Activated CD4-positive, CD25-positive, alpha-beta regulatory T cell treated with anti-CD3 and anti-CD28 coated beads, Interleukin-2, amount 50 U/mL, for 72 hours (primary cell): ENCODE results near the gene AHCYL1.
"Not testable (repeated sequence)": the region's sequence is repeated elsewhere in the genome, so short reads cannot be mapped to it uniquely, and the experiment has no call there.

Experiments used
- DNase-seq: peaks from one replicate; pipeline ENCODE4 v3.0.0; 2021

The AHCYL1 gene

DNA sequence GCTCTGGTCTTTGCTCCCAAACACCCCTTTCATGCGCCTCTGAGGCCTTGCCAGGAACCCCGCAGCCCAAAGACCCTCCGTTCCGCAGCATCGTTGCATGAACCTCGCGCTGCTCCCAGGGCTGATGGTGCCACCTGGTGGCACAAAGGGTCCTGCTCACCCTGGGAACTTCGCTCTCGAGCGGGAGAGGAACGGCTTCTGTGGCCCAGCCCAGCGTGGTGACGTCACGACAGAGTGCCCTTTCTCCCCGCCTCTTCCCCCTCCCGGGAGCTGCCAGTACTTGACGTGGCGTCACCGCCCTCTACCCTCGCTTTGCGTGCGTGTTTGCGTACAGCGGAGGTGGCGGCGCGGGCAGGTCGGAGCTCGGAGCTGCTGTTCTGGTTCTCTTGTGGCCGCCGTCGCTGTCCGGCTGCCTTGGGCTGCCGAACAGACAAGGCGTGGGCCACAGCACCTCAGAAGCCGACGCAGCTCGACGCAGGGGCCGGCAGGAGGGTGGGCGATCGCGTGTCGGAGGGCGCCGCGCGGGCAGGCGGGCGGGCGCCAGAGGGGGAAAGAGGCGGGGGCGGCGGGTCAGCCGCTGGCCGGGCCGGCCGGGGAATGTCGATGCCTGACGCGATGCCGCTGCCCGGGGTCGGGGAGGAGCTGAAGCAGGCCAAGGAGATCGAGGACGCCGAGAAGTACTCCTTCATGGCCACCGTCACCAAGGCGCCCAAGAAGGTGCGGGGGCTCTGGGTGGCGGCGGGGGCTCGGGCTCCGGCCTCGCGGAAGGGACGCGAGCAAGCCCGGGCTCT lies at the start of gene AHCYL1:
Gene AHCYL1 (plus strand): TSS at position 310 of the 791 bp plus-strand sequence. CDS start 288 bp downstream, at position 598.
- DNase-seq, result peak; percentile 99

DNA sequence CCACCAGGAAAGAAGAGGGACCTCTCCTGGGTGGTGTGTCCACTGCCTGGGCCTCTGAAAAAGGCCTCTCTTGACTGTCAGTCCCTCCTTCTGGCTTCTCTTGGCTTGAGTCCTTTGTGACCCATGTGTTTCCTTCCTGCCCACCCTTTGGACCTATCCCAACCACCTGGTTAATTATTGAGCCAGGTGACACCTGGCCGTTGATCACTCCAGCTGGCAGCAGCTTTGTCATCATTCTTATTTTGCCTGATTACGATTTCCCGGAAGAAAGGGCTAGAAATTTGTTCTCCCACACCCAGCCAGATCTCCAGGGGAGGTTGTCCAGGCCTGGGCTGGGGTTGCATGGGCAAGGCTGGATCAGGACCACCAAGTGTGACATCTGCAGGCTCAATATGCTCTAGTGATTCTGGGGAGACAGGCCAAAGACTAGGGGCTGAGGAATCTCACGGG lies 49.1 kb upstream of the AHCYL1 start:
- DNase-seq, result no peak

DNA sequence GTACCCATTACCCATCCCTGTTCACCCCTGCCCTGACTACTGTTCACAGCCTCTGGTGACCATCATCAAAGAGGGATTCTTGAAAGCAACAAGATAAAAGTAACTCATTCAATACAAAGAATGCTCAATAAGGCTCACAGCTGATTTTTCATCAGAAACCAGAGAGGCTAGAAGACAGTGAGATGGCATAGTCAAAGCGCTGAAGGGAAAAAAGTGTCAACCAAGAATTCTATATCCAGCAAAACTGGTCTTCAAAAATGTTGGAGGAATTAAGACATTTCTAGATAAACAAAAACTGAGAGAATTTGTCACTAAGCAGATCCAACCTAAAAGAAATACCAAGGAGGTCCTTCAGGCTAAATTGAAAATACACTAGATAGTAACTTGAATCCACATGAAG lies 46.8 kb upstream of the AHCYL1 start:
- no peak for DNase-seq

DNA sequence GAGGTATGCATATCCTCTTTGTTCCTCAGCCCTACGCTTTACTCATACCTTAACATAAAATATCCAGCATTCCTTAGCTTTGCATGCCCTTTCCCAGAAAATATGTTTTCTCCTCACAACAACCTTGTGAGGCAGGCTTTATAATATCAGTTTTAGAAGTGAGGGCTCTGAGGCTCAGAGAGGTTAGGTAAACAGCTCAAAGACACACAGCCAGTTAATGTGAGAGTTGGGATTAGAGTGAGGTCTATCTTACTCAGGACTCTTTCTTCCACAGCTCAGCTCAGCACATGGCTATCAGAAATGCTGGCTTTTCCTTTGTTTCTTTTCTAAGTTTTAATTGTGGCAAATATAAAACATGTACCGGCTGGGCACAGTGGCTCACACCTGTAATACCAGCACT lies 46.0 kb upstream of the AHCYL1 start:
- DNase-seq, result no peak

DNA sequence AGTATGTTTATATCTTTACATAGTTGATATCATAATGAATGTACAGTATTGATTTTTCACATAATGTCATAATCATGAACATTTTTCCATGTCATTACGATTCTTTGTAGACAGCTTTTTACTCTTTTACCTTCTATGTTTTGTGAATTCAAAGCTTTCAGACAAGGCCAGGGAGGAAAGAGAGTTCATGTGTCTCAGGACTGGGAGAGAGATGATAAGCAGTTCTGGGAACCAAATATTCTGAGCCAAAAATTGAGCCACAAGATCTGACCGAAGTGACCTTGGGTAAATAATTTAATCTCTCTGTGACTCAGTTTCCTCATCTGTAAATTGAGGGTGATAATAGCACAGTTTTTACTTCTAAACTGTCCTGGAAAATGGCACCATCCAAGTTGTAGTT lies 42.1 kb upstream of the AHCYL1 start:
- DNase-seq, result no peak

DNA sequence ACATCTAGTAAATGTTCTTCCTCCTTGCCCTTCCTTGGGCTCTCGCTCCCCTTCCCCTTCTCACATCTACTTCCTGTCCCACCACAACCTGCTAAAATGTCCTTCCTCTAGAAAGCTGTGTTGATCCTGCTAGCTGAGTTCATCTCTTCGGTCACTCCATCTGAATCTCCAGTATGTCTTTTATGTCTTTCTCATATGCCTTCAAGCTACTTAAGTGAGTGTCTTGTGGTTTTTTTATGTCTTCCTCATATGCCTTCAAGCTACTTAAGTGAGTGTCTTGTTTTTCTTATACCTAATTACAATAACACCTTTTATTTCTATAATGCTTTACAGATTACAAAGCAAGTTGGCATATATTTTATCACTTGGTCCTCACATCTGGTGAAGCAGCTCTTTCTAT lies 40.0 kb upstream of the AHCYL1 start:
- no peak for DNase-seq

DNA sequence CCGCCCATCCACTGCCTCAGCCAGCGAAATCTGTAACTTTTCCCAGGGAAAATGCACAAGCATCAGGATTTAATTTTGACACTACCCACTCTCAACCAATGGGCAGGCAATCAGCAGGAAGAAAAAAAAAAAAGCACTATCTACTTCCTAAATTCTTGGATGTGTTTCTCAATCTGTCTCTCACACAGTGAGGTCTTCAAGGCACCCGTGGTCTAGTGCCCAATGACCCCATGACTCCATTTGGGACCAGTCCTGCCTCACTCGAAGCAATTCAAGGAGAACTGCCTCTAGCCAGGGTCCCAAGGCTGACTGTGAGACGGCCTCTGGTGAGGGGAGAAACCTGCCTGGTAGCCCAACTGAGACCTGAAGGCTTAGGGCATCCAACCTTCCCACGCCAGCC lies 38.1 kb upstream of the AHCYL1 start:
- no peak for DNase-seq

DNA sequence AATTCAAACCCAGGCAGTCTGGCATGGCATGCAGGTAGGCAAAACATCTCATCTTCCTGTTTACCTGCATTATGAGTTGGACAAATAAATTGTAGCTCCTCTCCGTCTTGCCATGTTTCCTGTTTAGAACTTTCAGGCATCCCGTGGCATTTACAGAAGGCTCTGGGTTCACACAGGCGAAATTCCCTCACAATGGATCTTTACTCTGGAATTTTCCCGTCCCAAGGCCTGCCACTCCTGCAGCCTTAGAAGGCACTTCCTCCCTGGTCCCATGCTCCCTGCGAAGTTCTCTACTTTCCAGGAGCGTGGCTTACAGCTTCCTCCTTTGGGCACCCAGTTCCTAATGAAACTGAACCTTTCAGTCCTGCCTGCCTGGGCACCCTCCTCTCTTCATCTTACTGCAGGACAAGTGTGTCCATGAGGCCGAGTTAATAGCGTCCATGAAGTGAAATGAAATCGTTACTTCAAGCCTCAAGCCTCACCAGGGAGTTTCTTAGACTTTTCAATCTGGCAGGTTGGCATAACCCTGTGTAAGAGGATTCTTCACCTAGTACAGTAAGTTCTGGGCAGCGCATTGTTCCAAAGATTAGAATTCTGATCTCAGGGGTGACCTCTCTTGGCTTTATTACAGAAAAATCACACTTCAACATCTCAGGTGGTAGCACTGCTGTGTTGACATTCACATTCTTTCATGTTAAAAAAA lies 36.8 kb upstream of the AHCYL1 start:
- DNase-seq, result no peak

DNA sequence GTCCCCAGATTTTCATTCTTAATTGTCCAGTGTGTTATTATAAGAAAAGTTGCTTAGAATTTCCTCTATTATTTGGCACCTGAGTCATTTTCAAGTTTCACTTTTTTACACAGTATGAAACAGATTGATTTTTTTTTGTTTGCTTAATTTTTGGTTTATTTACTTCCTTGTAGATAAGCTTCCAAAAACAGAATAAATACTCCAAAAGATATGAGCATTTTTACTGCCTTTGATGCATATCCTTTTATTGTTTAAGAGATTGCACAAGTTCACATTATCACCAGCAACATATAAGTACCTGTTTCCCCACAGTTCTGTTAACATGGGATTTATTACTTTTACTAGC lies 36.3 kb upstream of the AHCYL1 start:
- DNase-seq, result no peak

DNA sequence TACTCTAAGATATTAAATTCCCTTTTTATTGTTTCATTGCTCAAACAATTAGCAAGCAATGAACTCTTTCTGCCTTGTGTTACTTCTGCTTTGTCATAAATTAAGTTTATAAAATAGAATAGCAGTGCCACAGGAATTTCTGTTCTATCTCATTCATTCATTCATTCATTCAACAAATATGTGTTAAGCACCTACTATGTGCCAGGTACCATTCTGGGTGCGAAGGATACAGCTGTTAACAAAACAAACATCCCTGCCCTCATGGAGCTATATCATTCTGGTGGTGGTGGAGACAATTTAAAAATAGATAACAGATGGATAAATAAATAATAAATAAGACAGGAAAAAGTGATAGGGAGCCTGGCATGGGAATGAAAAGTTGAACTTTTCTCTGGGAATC lies 34.5 kb upstream of the AHCYL1 start:
- DNase-seq, result no peak

DNA sequence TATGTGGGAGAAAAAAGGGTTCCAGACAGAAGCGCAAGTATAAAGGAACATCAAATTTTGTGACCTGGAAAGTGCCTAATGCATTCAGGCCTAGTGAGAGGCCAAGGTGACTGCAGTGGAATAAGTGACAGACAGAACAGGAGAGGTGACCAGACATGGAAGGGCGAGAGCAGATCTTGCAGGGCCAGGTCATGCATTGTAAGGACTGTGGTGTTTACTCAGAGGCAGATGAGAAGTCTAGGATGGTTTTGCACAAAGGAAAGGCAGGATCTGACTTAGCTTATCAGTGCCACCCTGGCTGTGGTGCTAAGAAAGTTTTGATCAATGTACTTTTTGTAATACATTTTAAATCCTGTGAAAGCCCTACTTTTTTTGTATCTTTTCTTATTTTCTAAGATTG lies 34.1 kb upstream of the AHCYL1 start:
- DNase-seq, result no peak

DNA sequence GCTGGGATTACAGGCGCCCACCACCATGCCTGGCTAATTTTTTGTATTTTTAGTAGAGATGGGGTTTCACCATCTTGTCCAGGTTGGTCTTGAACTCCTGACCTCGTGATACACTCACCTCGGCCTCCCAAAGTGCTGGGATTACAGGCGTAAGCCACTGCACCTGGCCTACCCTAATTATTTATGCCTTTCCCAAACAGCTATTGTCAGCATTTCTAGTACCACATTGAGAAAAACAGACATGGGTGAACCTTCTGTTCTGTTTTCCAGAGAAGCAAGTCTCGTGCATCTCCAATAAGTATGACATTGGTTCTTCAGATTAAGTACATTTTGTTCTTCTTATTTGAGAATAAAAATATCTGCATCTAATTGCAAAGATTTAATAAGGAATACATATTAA lies 33.1 kb upstream of the AHCYL1 start:
- DNase-seq, result not testable (repeated sequence)

DNA sequence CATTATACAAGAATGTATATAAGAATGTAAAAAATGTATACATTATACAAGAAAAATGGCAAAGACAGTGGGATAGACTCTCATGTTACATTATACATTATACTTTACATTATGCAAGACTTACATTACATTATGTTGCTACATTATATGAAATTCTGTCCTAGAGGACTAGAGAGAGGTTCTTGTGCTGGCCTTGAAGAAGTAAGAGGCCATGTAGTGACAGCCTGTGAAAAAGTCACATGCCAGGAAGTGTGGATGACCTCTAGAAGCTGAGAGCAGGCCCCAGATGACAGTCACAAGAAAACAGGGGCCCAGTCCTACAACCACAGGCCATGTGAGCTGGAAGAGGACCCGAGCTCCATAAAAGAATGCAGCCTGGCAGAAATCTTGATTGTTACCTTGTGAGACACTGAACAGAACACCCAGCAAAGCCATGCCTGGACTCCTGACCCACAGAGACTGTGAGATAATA lies 30.5 kb upstream of the AHCYL1 start:
- DNase-seq, result no peak

DNA sequence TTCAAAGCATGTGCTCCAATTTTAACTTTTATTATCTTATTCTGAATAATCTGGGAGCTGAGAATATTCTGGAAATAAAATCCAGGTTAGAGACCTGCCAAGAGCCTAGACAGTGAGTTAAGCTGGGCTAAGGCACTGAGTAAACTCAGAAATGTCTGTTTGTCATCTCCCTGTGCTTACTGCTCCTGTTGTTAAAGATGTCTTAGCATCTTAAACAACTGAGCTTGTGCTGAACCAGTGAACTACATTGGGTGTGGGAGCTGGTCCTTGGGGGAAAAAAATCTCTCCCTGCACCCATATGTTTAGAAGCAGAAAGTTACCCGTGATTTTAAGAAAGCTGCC lies 25.0 kb upstream of the AHCYL1 start:
- DNase-seq, result no peak

DNA sequence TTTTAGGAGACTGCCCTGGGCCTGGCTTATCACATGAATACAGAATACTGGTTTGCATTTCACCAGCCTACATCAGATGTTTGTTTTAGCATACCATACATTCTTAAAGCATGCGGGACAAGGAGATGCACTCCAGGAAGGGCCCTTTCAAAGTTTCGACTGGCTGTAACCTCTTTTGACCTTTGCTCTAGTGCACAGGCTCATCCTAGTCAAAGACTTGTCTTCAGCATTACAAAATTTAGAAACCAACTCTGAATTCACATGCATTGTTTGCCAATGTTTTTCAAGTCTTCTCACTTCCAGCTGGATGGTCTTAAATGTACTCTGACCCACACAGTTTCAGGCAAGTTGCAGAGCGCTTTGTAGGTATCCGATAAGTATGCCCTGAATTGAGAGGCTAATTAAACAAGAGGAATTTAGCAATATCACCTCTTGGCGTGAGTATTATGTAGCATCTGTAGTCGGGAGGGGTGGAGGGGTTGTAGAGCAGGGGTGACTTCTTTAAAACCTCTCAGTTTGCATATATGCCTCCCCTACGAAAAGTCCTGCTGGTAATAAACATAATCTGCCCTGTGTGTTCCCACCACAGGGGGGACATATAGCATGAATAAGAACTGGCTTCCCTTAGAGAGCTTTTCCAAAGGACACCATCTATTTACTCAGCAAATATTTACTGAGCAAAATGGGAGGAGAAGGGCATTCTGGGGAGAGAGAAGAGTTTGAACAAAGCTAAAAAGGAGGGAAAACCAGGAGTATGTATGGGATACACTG lies 24.4 kb upstream of the AHCYL1 start:
- DNase-seq, result no peak

DNA sequence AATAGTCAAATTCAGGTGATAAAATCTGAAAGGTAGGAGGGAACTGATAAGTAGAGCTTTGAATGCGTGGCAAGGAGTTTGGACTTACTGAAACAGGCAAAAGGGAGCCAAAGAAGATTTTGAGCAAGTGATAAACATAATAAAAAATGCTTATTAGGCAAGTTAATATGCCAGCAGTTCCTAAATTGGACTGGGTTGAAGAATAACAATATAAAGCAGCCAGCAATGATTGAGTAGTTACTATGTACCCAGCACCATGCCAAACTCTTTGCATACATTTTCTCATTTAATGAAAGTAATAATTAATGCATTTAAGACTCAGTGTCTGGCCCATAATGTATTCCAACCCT lies 23.8 kb upstream of the AHCYL1 start:
- no peak for DNase-seq

DNA sequence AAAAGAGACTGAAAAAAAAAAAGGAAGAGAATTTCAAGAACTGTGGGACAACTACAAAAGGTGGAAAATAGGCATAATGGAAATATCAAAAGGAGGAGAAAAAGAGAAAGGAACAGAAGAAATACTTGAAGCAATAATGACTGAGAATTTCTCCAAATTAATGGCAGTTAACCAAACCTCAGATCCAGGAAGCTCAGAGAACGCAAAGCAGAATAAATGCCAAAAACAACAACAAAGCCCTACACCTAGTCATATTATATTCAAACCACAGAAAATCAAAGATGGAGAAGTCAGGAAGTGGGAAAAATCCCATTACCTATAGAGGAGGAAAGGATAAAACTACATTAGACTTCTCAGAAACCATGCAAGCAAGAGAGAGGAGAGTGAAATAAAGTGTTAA lies 20.7 kb upstream of the AHCYL1 start:
- no peak for DNase-seq

DNA sequence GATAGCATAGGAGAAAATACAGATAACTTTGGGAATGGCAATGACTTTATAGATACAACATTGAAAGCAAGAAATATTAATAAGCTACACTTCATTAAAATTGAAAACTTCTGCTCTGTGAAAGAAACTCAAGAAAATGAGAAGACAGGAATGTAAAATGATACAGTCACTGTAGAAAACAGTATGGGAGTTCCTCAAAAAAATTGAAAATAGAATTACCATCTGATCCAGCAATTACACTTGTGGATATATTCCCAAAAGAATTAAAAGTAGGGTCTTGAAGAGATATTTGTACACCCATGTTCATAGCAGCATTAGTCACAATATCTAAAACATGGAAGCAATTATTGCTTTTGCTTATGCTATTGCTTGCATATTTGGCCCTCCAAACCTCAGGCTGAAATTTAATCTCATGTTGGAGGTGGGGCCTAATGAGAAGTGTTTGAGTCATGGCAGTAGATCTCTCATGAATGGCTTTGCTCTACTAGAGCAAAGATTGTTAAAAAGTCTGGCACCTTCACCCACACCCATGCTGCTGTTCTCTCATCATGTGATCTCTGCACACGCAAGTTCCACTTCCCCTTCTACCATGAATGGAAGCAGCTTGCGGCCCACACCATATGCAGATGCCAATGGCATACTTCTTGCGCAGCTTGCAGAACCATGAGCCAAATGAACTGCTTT lies 15.3 kb upstream of the AHCYL1 start:
- no peak for DNase-seq

DNA sequence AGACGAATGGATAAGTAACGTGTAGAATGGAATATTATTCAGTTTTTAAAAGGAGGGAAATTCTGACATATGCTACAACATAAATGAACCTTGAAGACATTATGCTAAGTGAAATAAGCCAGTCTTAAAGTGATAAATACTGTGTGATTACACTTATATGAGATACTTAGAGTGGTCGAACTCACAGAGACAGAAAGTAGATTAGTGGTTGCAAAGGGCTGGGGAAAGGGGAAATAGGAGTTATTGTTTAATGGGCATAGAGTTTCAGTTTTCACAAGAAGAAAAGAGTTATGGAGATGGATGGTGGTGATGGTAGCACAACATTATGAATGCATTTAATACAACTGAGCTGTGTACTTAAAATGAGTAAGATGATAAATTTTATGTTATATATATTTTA lies 14.7 kb upstream of the AHCYL1 start:
- DNase-seq, result no peak

DNA sequence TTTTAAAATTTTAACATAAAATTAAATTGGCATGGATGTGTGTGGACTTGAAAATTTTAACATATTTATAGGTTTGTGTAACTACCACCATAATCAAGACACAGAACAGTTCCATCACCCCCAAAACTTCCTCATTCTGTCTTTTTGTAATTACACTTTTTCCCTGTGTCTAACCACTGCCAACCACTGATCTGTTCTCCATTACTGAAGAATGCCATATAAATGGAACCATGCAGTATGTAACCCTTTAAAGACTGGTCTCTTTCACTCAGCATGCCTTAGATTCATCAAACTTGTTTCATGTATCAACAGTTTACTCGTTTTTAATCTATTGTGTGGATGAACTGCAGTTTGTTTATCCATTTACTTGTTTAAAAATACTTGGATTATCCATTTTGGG lies 13.0 kb upstream of the AHCYL1 start:
- DNase-seq, result no peak

DNA sequence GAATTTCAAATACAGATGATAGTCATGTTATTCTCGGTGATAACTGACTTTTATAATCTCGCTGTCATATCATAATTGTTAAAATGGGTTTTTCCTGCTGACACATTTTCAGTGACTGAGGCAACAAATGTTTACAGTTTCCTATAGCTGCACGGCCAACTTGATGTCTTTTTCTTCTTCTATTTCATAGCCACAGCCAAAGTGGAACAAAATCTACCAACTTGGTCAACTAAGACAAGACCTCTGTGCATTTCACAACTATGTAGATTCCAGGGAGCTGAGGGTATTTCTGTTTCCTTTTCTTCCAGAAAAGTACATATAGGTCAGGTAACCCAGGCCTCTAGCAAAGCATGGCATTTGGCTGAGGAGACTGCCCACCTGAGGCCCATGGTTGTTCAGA lies 10.4 kb upstream of the AHCYL1 start:
- DNase-seq, result no peak

DNA sequence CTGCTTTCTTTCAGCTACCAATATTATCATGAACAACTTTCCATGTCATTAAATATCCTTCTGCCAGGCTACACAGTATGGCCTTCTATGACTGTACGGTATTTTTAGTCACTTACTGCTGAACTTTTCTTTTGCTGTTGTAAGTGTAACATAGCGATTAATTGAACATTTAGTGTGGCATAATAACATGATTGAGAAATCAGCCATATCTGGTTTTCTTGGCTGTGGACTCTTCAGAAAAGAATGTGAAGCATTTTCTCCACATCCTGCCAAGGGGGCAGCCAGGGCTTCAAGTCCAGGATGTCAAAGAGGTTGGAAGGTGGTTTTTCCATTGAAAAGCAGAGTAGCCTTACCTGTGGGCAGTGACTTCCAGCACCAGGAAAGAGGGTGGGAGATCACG lies 8.8 kb upstream of the AHCYL1 start:
- DNase-seq, result no peak

DNA sequence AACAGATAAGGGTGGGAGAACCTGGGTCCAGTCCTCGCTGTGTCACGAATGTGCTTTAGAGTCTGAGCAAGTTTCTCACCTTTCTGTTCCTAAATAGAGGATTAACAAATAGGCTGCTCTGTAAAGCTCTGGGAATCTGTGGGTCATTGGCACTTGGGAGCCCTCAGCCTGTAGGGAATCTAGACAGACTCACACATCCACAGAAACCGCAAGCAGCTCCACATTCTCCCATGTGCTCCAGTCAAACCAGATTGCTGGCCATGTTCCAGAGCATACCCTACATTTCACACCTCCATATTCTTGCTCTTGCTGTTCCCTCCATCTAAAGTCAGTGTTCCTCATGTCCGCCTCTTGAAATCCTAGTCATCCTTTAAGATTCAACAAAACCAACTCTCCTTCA lies 7.8 kb upstream of the AHCYL1 start:
- no peak for DNase-seq
